ENCODE results near the gene SHROOM4. TPM values are rescaled to one million over a fixed set of nuclear protein-coding genes. Genes with fewer than 3 reads are reported as not detected.

Gene SHROOM4
- total and polyA plus RNA-seq, 2 experiments from 2014 or later, result 1.9 to 8.5 TPM

- Histone ChIP-seq H3K27ac (ENCODE audit: low read depth) (no peak overlapping the region), H3F3A (replicated peaks; ENCODE audit: low read depth) (no peaks in the 10 kb centered on the region), H3K36me3 (ENCODE audit: insufficient read depth) (no peaks in the 10 kb centered on the region), H3K4me3 (no peak overlapping the region), H3K9me2 (ENCODE audit: insufficient read depth) (no peaks in the 10 kb centered on the region), H3K4me2 (no peak overlapping the region), H2AFZ (no peak overlapping the region), H4K20me1 (replicated peaks; ENCODE audit: insufficient read depth) (no peaks in the 10 kb centered on the region), H3K4me1 (ENCODE audit: insufficient read depth) (no peaks in the 10 kb centered on the region), H3K27me3 (ENCODE audit: insufficient read depth) (no peaks in the 10 kb centered on the region), H3K79me2 (replicated peaks; ENCODE audit: insufficient read depth) (no peaks in the 10 kb centered on the region)
- no peak for ATAC-seq
- TF ChIP-seq CREB1 (CRISPR knock-in tag; IDR thresholded peaks at IDR 0.05; ENCODE audit: low read depth), result no peak
- no peak for TF ChIP-seq EZH2phosphoT487 (IDR thresholded peaks at IDR 0.05; ENCODE audit: unreplicated experiment)
- Mint-ChIP-seq H3K4me3 (no peak overlapping the region), H3K9me3 (no peaks in the 10 kb centered on the region), H3K4me1 (peaks cover 20% of the 10 kb centered on the region), H3K27me3 (ENCODE audit: insufficient read depth, low read depth, poor library complexity) (peaks cover 3% of the 10 kb centered on the region), H3K36me3 (ENCODE audit: low read depth) (no peaks in the 10 kb centered on the region), H3K27ac (no peak overlapping the region)
- no peak for DNase-seq (ENCODE audit: low spot score)
Observed at GRCh38 chrX:50768801-50769200, 45.2 kb downstream of the SHROOM4 start.

- H3K79me2 ChIP-seq (replicated peaks; ENCODE audit: insufficient read depth), result no peaks in the 10 kb centered on the region
- H3K27ac Mint-ChIP-seq, result no peak overlapping the region
- DNase-seq (ENCODE audit: low spot score), result no peak
- H3K4me1 ChIP-seq (ENCODE audit: insufficient read depth), result no peaks in the 10 kb centered on the region
- H3K36me3 ChIP-seq (ENCODE audit: insufficient read depth), result no peaks in the 10 kb centered on the region
- H3K27me3 ChIP-seq (ENCODE audit: insufficient read depth), result no peaks in the 10 kb centered on the region
- no peaks in the 10 kb centered on the region for H3F3A ChIP-seq (replicated peaks; ENCODE audit: low read depth)
- no peaks in the 10 kb centered on the region for H3K36me3 Mint-ChIP-seq (ENCODE audit: low read depth)
- no peak overlapping the region for H2AFZ ChIP-seq
- H3K27me3 Mint-ChIP-seq (ENCODE audit: insufficient read depth, low read depth, poor library complexity), result peaks cover 3% of the 10 kb centered on the region
- no peaks in the 10 kb centered on the region for H4K20me1 ChIP-seq (replicated peaks; ENCODE audit: insufficient read depth)
- H3K9me3 Mint-ChIP-seq, result no peaks in the 10 kb centered on the region
- no peak for ATAC-seq
- H3K27ac ChIP-seq (ENCODE audit: low read depth), result no peak overlapping the region
- H3K4me3 Mint-ChIP-seq, result no peak overlapping the region
- no peak overlapping the region for H3K4me3 ChIP-seq
- H3K9me2 ChIP-seq (ENCODE audit: insufficient read depth), result no peaks in the 10 kb centered on the region
- H3K4me2 ChIP-seq, result no peak overlapping the region
- H3K4me1 Mint-ChIP-seq, result peaks cover 17% of the 10 kb centered on the region
- TF ChIP-seq CTCF (conservative IDR thresholded peaks at IDR 0.05; ENCODE audit: low read depth in 2 of 2), result no peak
- TF ChIP-seq STAT1 (IDR thresholded peaks at IDR 0.05; ENCODE audit: unreplicated experiment), result no peak
- no peak for TF ChIP-seq EZH2 (IDR thresholded peaks at IDR 0.05; ENCODE audit: low read depth, unreplicated experiment)
- no peak for TF ChIP-seq ZNF114 (CRISPR knock-in tag; IDR thresholded peaks at IDR 0.05)
- TF ChIP-seq ETS1 (IDR thresholded peaks at IDR 0.05), result no peak
- TF ChIP-seq REST (IDR thresholded peaks at IDR 0.05; ENCODE audit: unreplicated experiment), result no peak
- no peak for TF ChIP-seq ZNF462 (CRISPR knock-in tag; IDR thresholded peaks at IDR 0.05)
- no peak for TF ChIP-seq ZNF331 (CRISPR knock-in tag; IDR thresholded peaks at IDR 0.05; ENCODE audit: low read depth)
- no peak for TF ChIP-seq CREB1 (CRISPR knock-in tag; IDR thresholded peaks at IDR 0.05; ENCODE audit: low read depth)
Observed at GRCh38 chrX:50765986-50766385, 48.0 kb downstream of the SHROOM4 start.
